H9 (cell line): ENCODE data around the gene TAGLN. TPM values are rescaled to one million over a fixed set of nuclear protein-coding genes. Genes with fewer than 3 reads are reported as not detected.
A peak's percentile ranks its signal among the peaks of the same experiment; 100 is the strongest.

ENCODE experiments used
- DNase-seq: peaks from one replicate; pipeline ENCODE4 v3.0.0-alpha.2; 2017
- H2AFZ ChIP-seq: one replicate; pipeline ENCODE4 v1.6.1; 2013; ENCODE audit warnings: mild to moderate bottlenecking, low read length, control low read depth, moderate library complexity
- H2AK5ac ChIP-seq: 2 replicates; pipeline ENCODE4 v1.6.1; 2013; ENCODE audit warnings: low read length, control low read depth, mixed read lengths; ENCODE audit not compliant: insufficient read length
- H2BK120ac ChIP-seq: one replicate; pipeline ENCODE4 v1.6.1; 2013; ENCODE audit warnings: low read depth, mild to moderate bottlenecking, low read length, control low read depth, inconsistent platforms; ENCODE audit not compliant: poor library complexity, severe bottlenecking
- H2BK12ac ChIP-seq: 2 replicates; pipeline ENCODE4 v1.6.1; 2013; ENCODE audit warnings: low read length, control low read depth, mixed read lengths, low read depth; ENCODE audit not compliant: insufficient read length
- H2BK15ac ChIP-seq: 2 replicates; pipeline ENCODE4 v1.6.1; 2013; ENCODE audit warnings: low read depth, low read length, control low read depth
- H2BK20ac ChIP-seq: one replicate; pipeline ENCODE4 v1.6.1; 2013; ENCODE audit warnings: low read depth, mild to moderate bottlenecking, low read length, control low read depth, inconsistent platforms; ENCODE audit not compliant: poor library complexity, severe bottlenecking
- H2BK5ac ChIP-seq: 2 replicates; pipeline ENCODE4 v1.6.1; 2013; ENCODE audit warnings: low read length, control low read depth, mixed read lengths; ENCODE audit not compliant: insufficient read length
- H3K14ac ChIP-seq: 2 replicates; pipeline ENCODE4 v1.6.1; 2013; ENCODE audit warnings: low read length, control low read depth; ENCODE audit not compliant: insufficient read depth
- H3K18ac ChIP-seq: 2 replicates; pipeline ENCODE4 v1.6.1; 2013; ENCODE audit warnings: low read depth, mild to moderate bottlenecking, mixed read lengths, low read length, control low read depth; ENCODE audit not compliant: insufficient read length
- H3K23ac ChIP-seq: 2 replicates; pipeline ENCODE4 v1.6.1; 2013; ENCODE audit warnings: low read length, control low read depth, mixed read lengths, low read depth; ENCODE audit not compliant: insufficient read length
- H3K23me2 ChIP-seq: 2 replicates; pipeline ENCODE4 v1.6.1; 2013; ENCODE audit warnings: low read depth, mild to moderate bottlenecking, mixed read lengths, low read length, control low read depth; ENCODE audit not compliant: insufficient read length, poor library complexity, severe bottlenecking
- H3K27ac ChIP-seq: 2 replicates; pipeline ENCODE4 v1.5.1; 2013; ENCODE audit warnings: low read length, control low read depth, mixed read lengths, low read depth; ENCODE audit not compliant: insufficient read length
- H3K27me3 ChIP-seq: 2 replicates; pipeline ENCODE4 v1.6.1; 2013; ENCODE audit warnings: low read length, control low read depth, inconsistent platforms; ENCODE audit not compliant: insufficient read depth
- H3K4ac ChIP-seq: 2 replicates; pipeline ENCODE4 v1.6.1; 2013; ENCODE audit warnings: low read depth, mild to moderate bottlenecking, control low read depth, inconsistent platforms, low read length, moderate library complexity
- H3K4me1 ChIP-seq: 2 replicates; pipeline ENCODE4 v1.6.1; 2013; ENCODE audit warnings: low read length, control low read depth, inconsistent platforms; ENCODE audit not compliant: insufficient read depth
- H3K4me2 ChIP-seq: 2 replicates; pipeline ENCODE4 v1.6.1; 2013; ENCODE audit warnings: low read length, control low read depth, mixed read lengths; ENCODE audit not compliant: insufficient read length, insufficient read depth
- H3K56ac ChIP-seq: 2 replicates; pipeline ENCODE4 v1.6.1; 2013; ENCODE audit warnings: low read depth, mild to moderate bottlenecking, mixed read lengths, low read length, control low read depth; ENCODE audit not compliant: insufficient read length
- H3K79me1 ChIP-seq: 2 replicates; pipeline ENCODE4 v1.6.1; 2013; ENCODE audit warnings: low read depth, mild to moderate bottlenecking, moderate library complexity, low read length, control low read depth, inconsistent platforms; ENCODE audit not compliant: insufficient read depth, poor library complexity, severe bottlenecking
- H3K79me2 ChIP-seq: 2 replicates; pipeline ENCODE4 v1.6.1; 2013; ENCODE audit warnings: low read length, control low read depth, inconsistent platforms; ENCODE audit not compliant: insufficient read depth
- H3K9ac ChIP-seq: 2 replicates; pipeline ENCODE4 v1.6.1; 2013; ENCODE audit warnings: low read length, control low read depth, mixed read lengths; ENCODE audit not compliant: insufficient read length; ENCODE audit errors: extremely low read depth
- H3K9me3 ChIP-seq: one replicate; pipeline ENCODE4 v1.6.1; 2013; ENCODE audit warnings: low read depth, low read length, inconsistent platforms; ENCODE audit not compliant: control insufficient read depth
- H3T11ph ChIP-seq: one replicate; pipeline ENCODE4 v1.6.1; 2013; ENCODE audit warnings: mild to moderate bottlenecking, low read length, control low read depth, inconsistent platforms
- H4K20me1 ChIP-seq: one replicate; pipeline ENCODE4 v1.6.1; 2013; ENCODE audit not compliant: control insufficient read depth, insufficient read length, insufficient read depth
- H4K5ac ChIP-seq: 2 replicates; pipeline ENCODE4 v1.6.1; 2013; ENCODE audit warnings: low read depth, mild to moderate bottlenecking, mixed read lengths, low read length, control low read depth; ENCODE audit not compliant: insufficient read length
- H4K8ac ChIP-seq: replicated peaks from 2 replicates; pipeline ENCODE4 v1.6.1; 2013; ENCODE audit warnings: low read length, control low read depth, mixed read lengths, low read depth; ENCODE audit not compliant: insufficient read length
- H4K91ac ChIP-seq: 2 replicates; pipeline ENCODE4 v1.6.1; 2013; ENCODE audit warnings: low read depth, mild to moderate bottlenecking, moderate library complexity, mixed read lengths, low read length, control low read depth; ENCODE audit not compliant: insufficient read length
- H3K27ac Mint-ChIP-seq, 3 experiments: 2 replicates in 2 of 3; 3 replicates in 1 of 3; pipeline ENCODE4 v1.8.0; 2020 to 2021; ENCODE audit warnings: mixed read lengths in 3 of 3, mild to moderate bottlenecking in 1 of 3, moderate library complexity in 1 of 3
- H3K27me3 Mint-ChIP-seq: 2 replicates; pipeline ENCODE4 v1.8.0; 2021; ENCODE audit warnings: low read depth, mild to moderate bottlenecking, moderate library complexity, mixed read lengths
- H3K36me3 Mint-ChIP-seq, 3 experiments: 2 replicates in 2 of 3; 3 replicates in 1 of 3; pipeline ENCODE4 v1.8.0; 2020 to 2021; ENCODE audit warnings: low read depth in 3 of 3, mixed read lengths in 3 of 3; ENCODE audit not compliant: insufficient read depth in 1 of 3
- H3K4me1 Mint-ChIP-seq, 2 experiments: 2 replicates each; pipeline ENCODE4 v1.8.0; 2020; ENCODE audit warnings: mixed read lengths in 2 of 2
- H3K4me3 Mint-ChIP-seq, 2 experiments: 2 replicates in 1 of 2; 3 replicates in 1 of 2; pipeline ENCODE4 v1.8.0; 2020 to 2021; ENCODE audit warnings: mild to moderate bottlenecking in 2 of 2, mixed read lengths in 2 of 2, moderate library complexity in 1 of 2
- H3K9me3 Mint-ChIP-seq, 2 experiments: 2 replicates in 1 of 2; 3 replicates in 1 of 2; pipeline ENCODE4 v1.8.0; 2020; ENCODE audit warnings: mild to moderate bottlenecking in 2 of 2, mixed read lengths in 2 of 2, moderate library complexity in 1 of 2
- CTCF ChIP-seq: fragments of 200-600 bp; sonication (generic); conservative IDR thresholded peaks from 3 replicates; pipeline ENCODE4 v1.8.0; 2021; ENCODE audit warnings: antibody characterized with exemption, mild to moderate bottlenecking
- WGBS: extraction: QIAGEN DNeasy Blood & Tissue Kit; methylation state at CpG from one replicate; pipeline ENCODE4 v1.1.7; 2013; ENCODE audit warnings: missing lambda C conversion rate, low lambda C conversion rate, mixed read lengths; ENCODE audit not compliant: insufficient read length; ENCODE audit errors: extremely low coverage; 5-methylcytosine and 5-hydroxymethylcytosine counted together
- total RNA-seq: library from RNA; stranded (reverse); gene quantifications from 2 replicates; pipeline ENCODE4 v1.2.1, GENCODE V29; 2021

The TAGLN gene
- total RNA-seq, 1 experiment from 2014 or later, result 176 TPM

GRCh38 chr11:117204283-117205080, 5.3 kb downstream of the TAGLN start:
- Histone ChIP-seq H2BK5ac (no peak overlapping the region), H4K5ac (no peak overlapping the region), H3K9ac (no peak overlapping the region), H2BK120ac (no peak overlapping the region), H3K27me3 (no peaks in the 10 kb centered on the region), H3K14ac (no peak overlapping the region), H3K4me2 (no peak overlapping the region), H3K4me1 (no peaks in the 10 kb centered on the region), H4K91ac (no peak overlapping the region), H3K27ac (no peak overlapping the region), H3T11ph (no peak overlapping the region), H4K20me1 (no peaks in the 10 kb centered on the region), H3K9me3 (no peaks in the 10 kb centered on the region), H3K4ac (no peak overlapping the region), H2AFZ (no peak overlapping the region), H2BK12ac (no peak overlapping the region), H2BK15ac (no peak overlapping the region), H3K56ac (no peak overlapping the region), H3K79me1 (no peaks in the 10 kb centered on the region), H3K79me2 (peaks cover 3% of the 10 kb centered on the region; the same call in 1 of the 2 replicates), H2BK20ac (no peak overlapping the region), H4K8ac (no peak overlapping the region), H3K23me2 (peaks cover 3% of the 10 kb centered on the region), H3K23ac (no peak overlapping the region), H2AK5ac (no peak overlapping the region), H3K18ac (no peak overlapping the region)
- no peak for TF ChIP-seq CTCF
- peak overlapping the region; percentile 8 to 74 (median 52); a peak in 4 of 7 replicates for H3K27ac Mint-ChIP-seq
- H3K4me3 Mint-ChIP-seq, result no peak overlapping the region
- no peak for DNase-seq
- WGBS, result no CpG with 5 or more reads among the region's 17 CpGs
- peaks cover 17 to 23% of the 10 kb centered on the region in 2 experiments for H3K4me1 Mint-ChIP-seq
- no peaks in the 10 kb centered on the region for H3K9me3 Mint-ChIP-seq
- peaks cover under 1% of the 10 kb centered on the region; the same call in 1 of the 2 replicates for H3K27me3 Mint-ChIP-seq
- H3K36me3 Mint-ChIP-seq, result peaks cover 13 to 32% (median 29%) of the 10 kb centered on the region in 3 experiments; a peak in 6 of 7 replicates
